HG02970 (cell line): Measurements from ENCODE around the gene JUNB.

Experiments used
- ATAC-seq: cut with Tn5 transposase; IDR thresholded peaks from one replicate; pipeline ENCODE4 v1.9.1; 2021; ENCODE audit warnings: mild to moderate bottlenecking, moderate library complexity, moderate number of reproducible peaks; ENCODE audit not compliant: unreplicated experiment, low FRiP score

Gene JUNB

DNA sequence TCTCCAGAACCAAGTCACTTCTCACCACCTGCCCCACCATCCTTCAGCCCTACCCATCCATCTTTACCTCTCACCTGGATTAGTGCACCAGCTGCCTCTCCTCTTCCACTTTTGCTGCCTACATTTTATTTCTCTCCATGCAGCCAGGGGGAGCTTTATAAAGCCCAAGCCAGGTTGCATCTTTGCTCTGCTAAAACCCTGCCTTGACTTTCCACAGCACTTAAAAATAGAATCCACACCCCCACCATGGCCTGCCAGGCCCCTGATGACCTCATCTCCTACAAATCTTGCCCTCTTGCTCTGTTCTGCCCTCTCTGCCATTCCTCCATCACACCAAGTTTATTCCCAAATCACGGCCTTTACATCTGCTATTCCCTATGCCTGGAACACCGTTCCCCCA is 17.7 kb upstream of the JUNB start:
- no peak for ATAC-seq

DNA sequence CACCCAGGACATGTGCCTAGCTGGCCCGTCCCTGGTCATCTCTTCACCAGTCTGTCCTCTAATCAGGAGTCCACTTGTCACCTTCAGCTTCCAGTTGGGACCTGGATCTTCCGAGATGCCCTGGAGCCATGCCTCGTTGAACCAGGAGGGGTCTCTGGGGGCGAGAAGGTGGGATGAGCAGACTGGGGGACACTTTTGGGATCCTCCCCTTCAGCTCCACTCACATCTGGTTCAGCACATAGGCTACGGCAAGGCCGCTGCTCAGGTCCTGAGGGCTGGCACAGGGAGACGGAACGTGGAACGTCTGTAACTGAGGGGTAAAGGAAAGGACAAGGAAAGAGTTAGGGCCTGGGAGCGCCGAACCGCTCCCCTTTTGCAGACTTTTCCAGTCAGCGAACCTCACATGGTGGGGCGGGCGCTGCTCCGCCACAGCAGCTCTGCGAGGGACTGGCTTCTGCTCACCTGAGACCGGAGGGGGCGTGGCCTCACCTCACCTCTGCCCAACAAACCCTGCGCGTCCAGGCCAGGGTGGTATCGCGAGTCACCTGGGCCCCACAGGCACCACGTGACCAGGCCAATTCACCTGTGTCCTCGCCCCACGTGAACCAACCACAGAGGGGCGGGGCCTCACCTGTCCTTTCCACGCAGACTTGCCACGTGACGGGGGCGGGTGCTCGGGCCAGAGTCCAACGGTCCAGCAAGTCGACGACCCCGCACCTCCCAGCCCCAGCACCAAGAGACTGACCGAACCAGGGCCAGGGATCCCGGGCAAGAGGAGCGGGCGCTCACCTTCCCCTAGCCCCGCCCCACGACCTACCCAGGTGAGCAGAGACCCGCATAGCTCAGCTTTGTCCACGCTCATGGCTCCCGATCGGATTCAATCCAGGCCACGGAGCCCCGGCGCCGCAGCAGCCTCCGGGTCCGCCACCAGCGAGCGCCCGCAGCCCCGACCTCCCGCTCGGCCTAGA is 16.4 kb upstream of the JUNB start, which contains the start of gene HOOK2:
Gene HOOK2 (minus strand): TSS at position 965 of the 968 bp plus-strand sequence. CDS start 103 bp downstream, at position 862.
- ATAC-seq, result no peak

DNA sequence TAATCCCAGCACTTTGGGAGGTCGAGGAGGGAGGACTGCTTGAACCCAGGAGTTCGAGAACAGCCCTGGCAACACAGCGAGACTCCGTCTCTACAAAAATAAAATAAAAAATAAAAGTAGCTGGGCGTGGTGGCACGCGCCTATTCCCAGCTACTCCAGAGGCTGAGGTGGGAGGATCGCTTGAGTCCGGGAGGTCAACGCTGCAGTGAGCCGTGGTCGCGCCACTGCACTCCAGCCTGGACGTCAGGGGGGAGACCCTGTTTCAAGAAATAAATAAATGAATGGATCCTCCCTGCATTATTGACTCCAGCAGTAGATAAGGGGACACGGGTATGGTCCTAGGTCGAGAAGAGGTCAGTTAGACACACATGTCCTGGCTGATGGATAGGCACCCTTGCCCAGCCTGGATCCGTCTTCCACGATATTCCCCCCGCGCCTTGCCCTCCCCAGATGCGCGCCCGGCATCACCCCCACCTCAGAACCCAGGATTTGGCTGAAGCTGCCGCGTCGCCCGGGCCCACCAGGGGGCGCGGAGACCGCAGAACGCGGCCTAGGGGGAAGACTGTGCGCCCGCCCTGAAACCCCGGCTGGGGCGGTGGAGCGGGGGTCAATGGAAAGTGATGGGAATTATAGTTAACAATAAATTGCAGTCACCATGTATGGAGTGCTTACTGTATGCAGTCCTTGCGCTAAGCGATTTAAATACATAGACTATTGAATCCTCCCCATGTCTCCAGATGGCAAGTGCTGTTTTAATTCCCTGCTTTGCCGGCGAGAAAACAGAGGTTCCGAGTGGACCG is 13.9 kb upstream of the JUNB start:
- ATAC-seq, result no peak

DNA sequence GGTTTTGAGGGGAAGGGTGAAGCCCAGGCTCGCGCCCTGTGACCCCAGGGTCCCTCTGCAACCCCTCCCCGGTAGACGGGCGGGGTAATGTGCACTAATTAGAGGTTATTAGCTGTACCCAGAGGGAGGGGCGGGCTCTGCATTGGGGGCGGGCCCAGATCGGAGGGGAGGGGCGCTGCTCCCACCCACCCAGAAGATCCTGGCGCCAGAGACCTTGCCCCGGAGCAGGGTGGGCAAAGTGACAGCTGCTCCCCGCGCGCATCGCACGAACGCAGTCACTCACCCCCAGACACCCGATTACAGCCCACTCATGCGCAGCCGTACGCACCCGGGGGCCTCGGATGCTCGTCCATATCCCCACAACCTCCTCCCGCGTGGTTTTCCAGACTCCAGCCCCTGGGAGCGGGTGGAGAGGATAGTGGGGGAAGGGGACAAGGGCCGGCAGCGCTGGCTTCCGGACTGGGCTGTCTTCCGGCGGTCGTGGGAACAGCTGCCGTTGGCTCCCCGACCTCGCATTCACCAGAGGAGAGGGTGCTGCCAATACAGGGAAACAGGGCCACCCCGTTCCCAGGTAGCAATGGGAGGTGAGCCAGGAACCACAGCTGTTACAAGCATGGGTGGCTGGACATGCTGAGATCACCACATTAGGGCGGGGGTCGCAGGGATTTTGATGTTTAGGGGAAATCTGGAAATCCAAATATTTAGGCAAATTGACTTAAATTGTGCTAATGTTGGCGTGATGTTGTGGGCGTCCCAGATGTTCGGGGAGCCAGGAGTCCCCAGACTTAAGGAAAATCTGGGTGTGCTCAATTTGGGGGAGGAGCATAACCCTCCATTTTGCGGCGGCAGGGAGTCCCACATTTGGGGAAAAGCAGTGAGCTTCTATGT is 13.0 kb upstream of the JUNB start:
- no peak for ATAC-seq

DNA sequence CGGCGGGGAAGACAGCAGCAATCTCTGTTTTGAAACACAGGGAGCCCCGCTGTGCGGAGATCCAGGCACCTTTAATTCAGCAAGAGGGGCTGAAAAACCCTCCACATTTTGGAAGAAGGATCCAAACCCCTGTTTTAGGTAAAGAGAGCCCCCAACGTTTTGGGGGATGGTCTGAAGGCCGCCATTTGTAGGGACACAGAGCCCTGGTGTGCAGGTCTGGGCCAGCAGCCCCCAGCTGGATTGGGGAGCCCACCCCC is 12.5 kb upstream of the JUNB start:
- ATAC-seq, result no peak

DNA sequence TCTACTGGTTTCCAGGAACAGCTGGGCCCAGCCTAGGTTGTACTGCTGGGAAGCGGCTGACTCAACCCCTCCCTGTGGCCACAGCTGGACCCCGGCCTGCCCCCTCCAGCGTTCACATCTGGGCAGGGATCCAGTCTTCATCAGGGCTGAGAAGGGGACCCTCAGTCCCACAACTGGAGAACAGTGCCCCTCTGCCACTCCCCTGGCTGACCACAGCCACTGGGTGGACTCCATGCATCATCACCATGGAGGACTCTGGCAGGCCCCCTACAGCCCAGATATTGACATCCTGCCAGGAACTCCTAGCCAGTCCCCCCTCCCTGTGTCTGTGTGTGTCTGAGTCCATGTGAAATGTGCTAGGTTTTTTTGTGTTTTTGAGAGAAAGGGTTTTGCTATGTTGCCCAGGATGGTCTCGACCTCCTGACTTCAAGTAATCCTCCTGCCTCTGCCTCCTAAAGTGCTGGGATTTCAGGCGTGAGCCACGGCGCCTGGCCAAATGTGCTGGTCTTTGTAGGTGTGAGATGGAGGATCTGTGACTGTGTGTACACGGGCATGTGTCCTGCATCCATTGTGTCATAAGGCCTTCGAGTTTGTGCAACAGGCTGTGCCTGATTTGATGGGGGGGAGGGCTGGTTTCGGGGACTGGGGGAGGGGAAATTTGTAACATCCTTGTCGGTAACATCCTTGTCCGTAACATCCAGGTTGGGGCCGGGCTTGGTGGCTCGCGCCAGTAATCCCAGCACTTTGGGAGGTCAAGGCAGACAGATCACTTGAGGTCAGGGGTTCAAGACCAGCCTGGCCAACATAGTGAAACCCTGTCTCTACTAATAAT is 11.9 kb upstream of the JUNB start:
- no peak for ATAC-seq

DNA sequence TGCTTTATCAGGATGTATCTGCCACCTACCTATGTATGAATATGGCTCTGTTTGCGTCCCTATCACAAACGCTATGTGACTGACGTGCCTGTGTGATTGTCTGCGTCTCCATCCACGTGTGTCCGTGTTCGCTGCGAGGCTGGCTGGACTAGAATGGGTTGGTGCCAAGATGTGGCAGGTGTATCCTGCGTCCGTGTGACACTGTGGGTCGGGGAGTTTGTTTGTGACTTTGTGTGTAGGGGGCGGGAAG is 9.2 kb upstream of the JUNB start:
- ATAC-seq, result no peak

DNA sequence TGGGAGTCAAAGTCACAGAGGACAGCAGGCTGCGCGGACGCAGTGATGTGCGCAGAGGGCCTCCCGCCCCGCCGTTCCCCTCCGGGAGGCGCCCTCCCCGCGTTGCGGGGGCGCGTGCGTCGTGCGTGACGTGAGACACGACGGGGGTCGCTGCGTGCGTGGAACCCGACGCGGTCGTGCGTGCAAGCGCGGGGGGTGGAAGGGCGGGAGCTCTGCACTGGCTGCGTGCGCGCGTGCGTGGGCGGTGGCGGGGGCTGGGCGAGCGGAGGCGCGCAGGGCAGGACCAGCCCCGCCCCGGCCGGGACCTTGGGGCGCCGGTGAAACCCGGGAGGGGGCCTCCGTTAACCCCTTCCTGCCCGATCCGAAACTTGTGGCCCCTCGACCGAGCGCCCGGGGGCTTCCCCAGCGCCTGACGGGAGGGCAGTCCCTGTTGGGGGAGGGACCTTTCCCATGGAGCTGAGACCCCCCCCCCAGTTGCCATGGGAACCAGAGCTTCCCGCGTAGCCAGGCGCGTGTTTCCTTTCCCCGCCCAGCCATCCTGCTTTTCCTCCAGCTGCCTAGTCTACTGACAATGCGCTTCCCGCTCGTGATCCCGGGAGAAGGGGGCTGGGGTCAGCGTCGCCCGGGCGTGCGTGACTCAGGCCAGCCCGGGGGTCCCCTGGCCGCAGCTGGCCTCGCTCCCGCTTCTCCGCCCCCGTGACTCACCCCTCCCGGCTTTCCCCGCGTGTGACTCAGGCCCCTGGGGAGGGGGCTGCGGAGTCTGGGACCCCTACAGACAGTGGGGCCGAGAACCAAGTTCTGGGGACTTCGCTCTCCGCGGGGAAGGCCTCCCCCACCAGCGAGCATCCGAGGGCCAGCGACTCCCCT is 8.6 kb upstream of the JUNB start:
- peak; percentile 38 for ATAC-seq

DNA sequence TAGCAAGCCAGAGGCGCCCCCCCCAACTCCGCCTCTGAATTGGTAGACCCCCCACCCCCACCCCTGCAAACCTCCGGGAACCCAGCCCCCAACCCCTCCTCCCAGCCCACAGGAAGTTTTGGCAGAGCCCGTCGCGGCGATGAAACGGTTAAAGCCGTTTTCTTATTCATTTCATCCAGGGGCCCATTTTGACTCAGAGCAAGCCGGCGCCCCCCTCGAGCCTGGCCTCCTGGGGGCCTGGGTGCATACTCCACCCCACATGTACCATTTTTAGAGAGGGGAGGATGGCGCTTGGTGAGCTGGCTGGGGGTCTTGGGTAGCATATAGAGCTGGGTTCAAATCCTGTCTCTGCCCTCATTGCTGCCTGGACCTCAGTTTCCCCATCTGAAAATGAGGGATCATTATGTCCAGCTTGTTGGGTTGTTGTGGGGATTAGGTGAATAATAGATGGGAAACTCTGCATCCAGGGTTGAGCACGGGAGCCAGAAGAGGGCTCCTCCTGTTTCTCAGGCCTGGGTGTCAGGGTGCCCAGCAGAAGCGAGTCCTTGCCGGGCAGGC is 7.9 kb upstream of the JUNB start:
- ATAC-seq, result no peak

DNA sequence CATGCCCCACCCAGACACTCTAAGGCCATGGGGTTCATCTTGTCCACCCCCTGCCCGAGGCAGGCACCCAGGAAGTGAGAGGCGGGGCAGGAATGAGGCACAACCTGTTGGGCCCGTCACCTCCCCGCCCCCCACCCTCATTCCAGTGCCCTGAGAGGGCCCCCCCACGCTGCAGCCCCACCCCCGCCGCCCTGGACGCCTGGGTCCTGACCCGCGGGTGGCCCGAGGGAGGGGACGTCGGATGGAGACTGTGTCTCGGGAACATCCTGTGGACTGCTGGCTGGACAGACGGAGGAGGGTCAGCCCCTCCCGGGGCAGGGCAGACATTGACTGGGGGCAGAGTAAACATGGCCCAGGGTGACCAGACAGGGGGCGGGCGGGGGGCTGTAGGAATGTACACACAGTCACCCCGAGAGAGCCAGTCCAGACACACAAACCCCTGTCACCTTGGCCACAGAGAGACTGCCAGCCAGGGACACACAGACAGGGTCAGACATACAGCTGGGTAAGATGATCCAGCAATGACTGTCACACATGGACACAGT is 7.4 kb upstream of the JUNB start:
- no peak for ATAC-seq

DNA sequence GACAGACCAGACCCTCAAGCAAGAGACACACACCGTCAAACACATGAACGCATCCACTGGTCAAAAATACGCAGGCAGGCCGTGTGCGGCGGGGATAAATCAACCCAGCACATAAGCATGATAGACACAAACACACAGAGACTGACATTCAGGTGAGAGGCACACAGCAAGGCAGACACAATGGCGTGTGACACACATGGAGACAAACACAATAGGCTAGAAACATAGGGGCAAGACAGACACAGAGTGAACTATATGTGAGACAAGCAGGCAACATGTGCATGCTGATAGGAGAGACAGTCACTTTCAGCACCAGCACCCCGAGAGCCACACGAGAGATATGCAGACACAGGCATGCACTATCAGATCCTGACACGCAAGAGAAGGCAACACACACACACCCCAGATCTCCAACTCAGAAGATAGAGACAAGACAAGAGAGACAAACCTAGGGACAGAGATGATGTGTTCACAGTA is 6.9 kb upstream of the JUNB start:
- ATAC-seq, result no peak

DNA sequence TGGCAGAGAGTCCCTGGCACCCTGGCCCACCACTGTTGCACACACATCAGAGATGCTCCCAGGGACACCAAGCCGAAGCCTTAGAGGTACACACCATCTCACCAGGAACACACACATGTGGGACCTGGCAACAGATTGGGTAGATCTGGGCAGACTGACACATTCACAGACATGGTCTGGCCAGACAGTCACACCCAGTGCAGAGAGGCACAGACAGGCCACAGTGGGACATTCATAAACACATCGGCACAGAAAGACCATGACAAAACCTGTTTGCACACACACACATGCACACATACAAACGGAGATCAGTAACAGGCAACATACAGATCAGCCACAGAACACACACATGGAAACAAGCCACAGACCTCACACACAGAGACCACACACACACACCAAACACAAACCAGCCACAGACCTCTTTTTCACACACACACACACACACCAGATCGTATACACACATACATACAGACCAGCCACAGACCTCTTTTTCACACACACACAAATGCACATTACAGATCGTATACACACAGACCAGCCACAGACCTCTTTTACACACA is 6.3 kb upstream of the JUNB start:
- no peak for ATAC-seq

DNA sequence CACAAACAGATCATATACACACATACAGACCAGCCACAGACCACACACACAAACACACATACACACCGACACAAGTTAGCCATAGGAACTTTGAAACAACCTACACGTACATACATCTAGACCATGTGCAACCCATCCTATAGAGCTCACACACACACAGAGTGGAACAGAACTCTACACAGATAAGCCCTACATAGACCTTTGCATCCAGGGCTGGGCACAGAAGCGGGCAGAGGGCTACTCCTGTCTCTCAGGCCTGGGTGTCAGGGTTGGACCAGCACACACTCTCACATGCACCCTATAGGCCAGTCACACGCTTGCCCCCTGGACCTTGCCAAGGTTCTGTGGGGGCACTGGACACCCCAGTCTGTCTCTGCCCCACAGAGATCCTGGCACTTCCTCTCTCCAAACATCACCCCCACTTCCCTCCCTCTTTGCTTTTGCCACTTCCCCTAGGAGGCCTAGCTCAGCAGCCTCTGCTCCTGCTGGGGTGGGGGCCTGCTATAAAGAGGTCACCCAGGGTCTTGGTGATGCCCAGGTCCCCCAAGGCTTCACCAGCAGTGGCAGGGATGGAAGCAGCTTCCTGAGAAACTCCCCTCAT is 5.8 kb upstream of the JUNB start:
- no peak for ATAC-seq

DNA sequence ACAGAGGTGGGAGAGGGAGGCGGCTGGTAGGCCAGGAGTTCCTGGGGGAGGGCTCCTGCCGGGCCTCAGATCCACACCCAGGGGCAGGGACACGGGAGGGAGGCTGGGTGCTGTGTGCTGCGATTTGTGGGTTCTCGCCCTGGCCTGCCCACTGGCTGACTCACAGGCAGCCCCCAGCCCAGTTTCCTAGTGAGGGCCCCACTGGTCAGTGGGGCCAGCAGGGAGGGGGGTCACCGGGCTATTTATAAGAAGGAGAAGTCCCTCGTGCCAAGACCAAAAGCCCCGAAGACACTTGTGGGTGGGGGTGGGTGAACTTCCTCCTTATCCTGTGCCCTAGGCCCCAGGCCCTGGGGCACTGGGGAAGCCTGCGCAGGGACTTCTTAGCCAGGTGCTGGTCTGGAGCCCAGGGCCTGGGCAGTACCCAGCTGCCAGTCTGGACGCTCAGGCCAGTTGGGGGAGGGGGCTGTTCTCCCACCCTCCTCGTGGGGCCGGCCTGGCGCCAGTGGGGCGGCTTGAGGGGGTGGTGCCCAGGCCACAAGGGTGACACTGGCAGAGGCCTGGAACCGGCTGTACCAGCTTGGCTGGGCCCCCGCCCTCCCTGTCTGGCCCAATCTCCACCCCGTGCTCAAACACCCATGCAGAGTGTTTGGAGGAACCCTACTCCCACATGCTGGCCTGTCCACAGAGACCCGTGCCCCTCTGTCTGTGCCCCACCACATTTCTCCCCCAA is 5.0 kb upstream of the JUNB start:
- ATAC-seq, result no peak

DNA sequence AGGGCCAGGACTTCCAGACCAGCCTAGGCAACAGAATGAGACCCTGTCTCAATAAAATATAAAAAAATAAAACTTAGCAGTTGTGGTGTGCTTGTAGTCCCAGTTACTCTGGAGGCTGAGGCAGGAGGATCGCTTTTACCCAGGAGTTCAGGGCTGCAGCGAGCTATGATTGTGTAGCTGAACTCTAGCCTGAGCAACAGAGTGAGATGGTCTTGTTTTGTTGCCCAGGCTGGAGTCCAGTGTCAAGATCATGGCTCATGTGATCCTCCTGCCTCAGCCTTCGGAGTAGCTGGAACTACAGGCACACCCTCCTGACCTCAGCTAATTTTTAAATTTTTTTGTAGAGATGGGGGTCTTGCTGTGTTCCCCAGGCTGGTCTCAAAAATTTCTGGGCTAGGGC is 4.3 kb upstream of the JUNB start:
- ATAC-seq, result no peak

DNA sequence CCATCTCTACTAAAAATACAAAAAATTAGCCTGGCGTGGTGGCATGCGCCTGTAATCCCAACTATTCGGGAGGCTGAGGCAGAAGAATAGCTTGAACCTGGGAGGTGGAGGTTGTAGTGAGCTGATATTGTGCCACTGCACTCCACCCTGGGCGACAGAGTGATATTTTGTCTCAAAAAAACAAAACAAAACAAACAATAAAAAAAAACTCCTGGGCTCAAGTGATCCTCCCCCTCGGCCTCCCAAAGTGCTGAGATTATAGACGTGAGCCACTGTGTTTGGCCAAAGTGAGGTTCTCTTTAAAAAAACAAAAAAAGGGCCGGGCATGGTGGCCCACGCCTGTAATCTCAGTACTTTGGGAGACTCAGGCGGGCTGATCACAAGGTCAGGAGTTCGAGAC is 3.8 kb upstream of the JUNB start:
- ATAC-seq, result no peak

DNA sequence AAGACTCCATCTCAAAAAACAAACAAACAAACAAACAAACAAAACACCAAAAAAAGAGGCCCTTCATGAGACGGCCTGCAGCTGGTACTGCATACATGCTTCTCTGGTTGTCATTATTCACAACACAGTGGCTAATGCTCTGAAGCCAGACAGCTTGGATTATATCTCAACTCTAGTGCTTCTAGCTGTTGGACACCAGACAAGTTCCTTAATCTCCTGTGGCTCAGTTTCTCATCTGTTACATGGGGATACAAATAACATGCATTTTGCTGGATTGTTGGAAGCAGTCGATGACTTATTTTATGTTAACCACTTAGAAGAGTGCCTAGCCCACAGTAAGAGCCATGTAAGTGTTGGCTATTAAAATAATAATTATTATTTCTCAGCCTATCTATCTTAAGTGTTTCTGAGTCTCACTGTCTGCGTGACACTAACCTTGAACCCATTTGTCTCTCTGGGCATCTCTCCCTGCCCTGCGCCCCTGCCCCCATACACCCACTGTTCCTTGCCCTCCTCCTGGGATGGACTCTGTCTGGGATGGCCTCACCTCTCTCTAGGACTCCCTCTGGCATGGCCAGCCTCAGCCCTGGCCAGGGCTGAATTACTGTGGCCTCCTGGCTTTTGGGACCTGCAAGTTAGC is 3.1 kb upstream of the JUNB start:
- no peak for ATAC-seq
